SIG-M5 treated with dmso at 0.1 percent for 504 hours (cell line): ENCODE data around the gene LCP1.

ENCODE experiments used
- DNase-seq: peaks from one replicate; lab custom pipeline; 2025; ENCODE audit not compliant: unreplicated experiment; lab: John Stamatoyannopoulos, UW

LCP1 gene

GRCh38 chr13:46160471-46161066, 21.4 kb downstream of the LCP1 start:
- peak; percentile 86 for DNase-seq

GRCh38 chr13:46160065-46160464, 21.9 kb downstream of the LCP1 start:
- DNase-seq = no peak

GRCh38 chr13:46158983-46159382, 23.0 kb downstream of the LCP1 start:
- no peak for DNase-seq

- DNase-seq = no peak
Measured at GRCh38 chr13:46158222-46158621, 23.8 kb downstream of the LCP1 start.

- DNase-seq = no peak
Measured at GRCh38 chr13:46154136-46154801, 27.7 kb downstream of the LCP1 start.

- DNase-seq = no peak
Measured at GRCh38 chr13:46152627-46153328, 29.2 kb downstream of the LCP1 start.

GRCh38 chr13:46150134-46150693, 31.8 kb downstream of the LCP1 start:
- DNase-seq = no peak

GRCh38 chr13:46149272-46150133, 32.5 kb downstream of the LCP1 start:
- DNase-seq = no peak

- no peak for DNase-seq
Measured at GRCh38 chr13:46146898-46147297, 35.1 kb downstream of the LCP1 start.

GRCh38 chr13:46145950-46146349, 36.0 kb downstream of the LCP1 start:
- no peak for DNase-seq

GRCh38 chr13:46145135-46145534, 36.8 kb downstream of the LCP1 start:
- DNase-seq = no peak

- DNase-seq = no peak
Measured at GRCh38 chr13:46143184-46143701, 38.7 kb downstream of the LCP1 start.

GRCh38 chr13:46142776-46143175, 39.2 kb downstream of the LCP1 start:
- no peak for DNase-seq

GRCh38 chr13:46140044-46140443, 41.9 kb downstream of the LCP1 start:
- DNase-seq = no peak

GRCh38 chr13:46137627-46138317, 44.2 kb downstream of the LCP1 start:
- no peak for DNase-seq

- DNase-seq = no peak
Measured at GRCh38 chr13:46136688-46137087, 45.3 kb downstream of the LCP1 start.

GRCh38 chr13:46134961-46135522, 46.9 kb downstream of the LCP1 start:
- DNase-seq = peak; percentile 83

- DNase-seq = no peak
Measured at GRCh38 chr13:46134494-46134893, 47.5 kb downstream of the LCP1 start.

GRCh38 chr13:46132109-46132508, 49.9 kb downstream of the LCP1 start:
- no peak for DNase-seq

GRCh38 chr13:46131705-46132104, 50.3 kb downstream of the LCP1 start:
- no peak for DNase-seq
